H1 (cell line): ENCODE results near the gene GPX6. TPM values are rescaled to one million over a fixed set of nuclear protein-coding genes. Genes with fewer than 3 reads are reported as not detected.
A peak's percentile ranks its signal among the peaks of the same experiment; 100 is the strongest.

Experiments
- BCL11A ChIP-seq, 2 experiments: IDR thresholded peaks; one replicate each; pipeline ENCODE4 v1.6.1; 2011; ENCODE audit warnings: low read depth in 2 of 2, low read length in 2 of 2, mild to moderate bottlenecking in 2 of 2
- CHD1 ChIP-seq: IDR thresholded peaks from 2 replicates; pipeline ENCODE4 v1.6.1; 2012; ENCODE audit warnings: low read depth, low read length, improper control_type of control experiment
- CHD2 ChIP-seq: IDR thresholded peaks from 2 replicates; pipeline ENCODE4 v1.6.1; 2012; ENCODE audit warnings: low read length, improper control_type of control experiment
- CREB1 ChIP-seq: IDR thresholded peaks from 2 replicates; pipeline ENCODE4 v1.6.1; 2012; ENCODE audit warnings: inconsistent platforms
- EP300 ChIP-seq, 2 experiments: IDR thresholded peaks; 1 replicate in 1 of 2; 2 replicates in 1 of 2; pipeline ENCODE4 v1.6.1; 2011 to 2012; ENCODE audit warnings: low read depth in 2 of 2, low read length in 2 of 2, mild to moderate bottlenecking in 2 of 2, borderline replicate concordance in 1 of 2, inconsistent platforms in 1 of 2, moderate library complexity in 1 of 2
- EZH2 ChIP-seq: fragments of 200-600 bp; sonication (generic); IDR thresholded peaks from 2 replicates; pipeline ENCODE4 v1.7.1; 2012; ENCODE audit warnings: low read depth, mild to moderate bottlenecking, moderate library complexity, low read length, inconsistent platforms; ENCODE audit not compliant: severe bottlenecking
- NANOG ChIP-seq: IDR thresholded peaks from 2 replicates; pipeline ENCODE4 v1.6.1; 2011; ENCODE audit warnings: low read length, low read depth, mild to moderate bottlenecking, inconsistent platforms; ENCODE audit not compliant: insufficient read depth, poor library complexity, severe bottlenecking
- RAD21 ChIP-seq, 2 experiments: IDR thresholded peaks in 1 of 2; conservative IDR thresholded peaks in 1 of 2; 2 replicates each; pipeline ENCODE4 v1.6.1; 2011; ENCODE audit warnings: low read depth in 2 of 2, low read length in 2 of 2, improper control_type of control experiment in 1 of 2, inconsistent platforms in 1 of 2, mild to moderate bottlenecking in 1 of 2, moderate library complexity in 1 of 2
- SP1 ChIP-seq: IDR thresholded peaks from 2 replicates; pipeline ENCODE4 v1.6.1; 2011; ENCODE audit warnings: low read depth, low read length
- SP4 ChIP-seq: IDR thresholded peaks from 2 replicates; pipeline ENCODE4 v1.6.1; 2012; ENCODE audit warnings: low read length, inconsistent platforms
- polyA plus RNA-seq, 7 experiments: library from polyadenylated mRNA; depleted of rRNA in 3 of 7; stranded (reverse) in 5 of 7; unstranded in 2 of 7; fragments of >200 nt in 5 of 7; fragments of 200-250 nt in 2 of 7; gene quantifications; 1 replicate in 5 of 7; 2 replicates in 1 of 7; 4 replicates in 1 of 7; pipeline versions ENCODE4 v1.2.1 to v1.2.3, GENCODE V29; 2011 to 2013; ENCODE audit warnings: missing spikeins in 2 of 7, mixed read lengths in 2 of 7
- total RNA-seq: library from RNA; stranded (reverse); fragmentation: NEBNext Ultra II Directional; extraction: Animal tissue kit (Norgen Biotek cat#: 25700); gene quantifications from 2 replicates; pipeline ENCODE4 v1.2.1, GENCODE V29; 2021
- TF ChIP-seq, protein P1 (sequence below): fragments of 300-600 bp; sonication (generic); IDR thresholded peaks from 2 replicates; pipeline ENCODE4 v1.7.1; 2012; ENCODE audit warnings: low read length, moderate library complexity, mild to moderate bottlenecking, inconsistent platforms; ENCODE audit not compliant: insufficient replicate concordance

GPX6 gene
- total and polyA plus RNA-seq, 2 of the 8 experiments (the other 6 are each of a cell fraction or from before 2014, with no cell fraction given): not detected

DNA sequence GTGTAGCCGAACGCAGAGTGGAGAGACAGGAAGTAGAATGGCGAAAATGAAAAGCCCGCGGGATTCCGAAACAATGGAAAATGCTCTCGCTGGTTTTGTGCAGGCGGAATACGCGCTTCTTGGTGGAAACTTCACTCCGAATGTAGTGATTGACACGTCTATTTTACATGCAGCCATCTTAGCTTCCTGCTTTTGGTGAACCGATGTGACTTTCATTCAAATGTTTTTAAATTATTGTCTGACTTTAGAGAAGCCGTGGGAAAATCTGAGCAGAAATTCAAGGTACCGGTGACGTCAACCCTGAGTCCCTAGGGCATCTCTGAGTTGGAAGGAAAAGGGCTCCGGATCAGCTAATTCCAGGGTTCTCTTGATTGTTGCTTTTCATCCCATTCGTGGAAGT is 21.5 kb upstream of the GPX6 start (continued):
- TF ChIP-seq, protein P1, sequence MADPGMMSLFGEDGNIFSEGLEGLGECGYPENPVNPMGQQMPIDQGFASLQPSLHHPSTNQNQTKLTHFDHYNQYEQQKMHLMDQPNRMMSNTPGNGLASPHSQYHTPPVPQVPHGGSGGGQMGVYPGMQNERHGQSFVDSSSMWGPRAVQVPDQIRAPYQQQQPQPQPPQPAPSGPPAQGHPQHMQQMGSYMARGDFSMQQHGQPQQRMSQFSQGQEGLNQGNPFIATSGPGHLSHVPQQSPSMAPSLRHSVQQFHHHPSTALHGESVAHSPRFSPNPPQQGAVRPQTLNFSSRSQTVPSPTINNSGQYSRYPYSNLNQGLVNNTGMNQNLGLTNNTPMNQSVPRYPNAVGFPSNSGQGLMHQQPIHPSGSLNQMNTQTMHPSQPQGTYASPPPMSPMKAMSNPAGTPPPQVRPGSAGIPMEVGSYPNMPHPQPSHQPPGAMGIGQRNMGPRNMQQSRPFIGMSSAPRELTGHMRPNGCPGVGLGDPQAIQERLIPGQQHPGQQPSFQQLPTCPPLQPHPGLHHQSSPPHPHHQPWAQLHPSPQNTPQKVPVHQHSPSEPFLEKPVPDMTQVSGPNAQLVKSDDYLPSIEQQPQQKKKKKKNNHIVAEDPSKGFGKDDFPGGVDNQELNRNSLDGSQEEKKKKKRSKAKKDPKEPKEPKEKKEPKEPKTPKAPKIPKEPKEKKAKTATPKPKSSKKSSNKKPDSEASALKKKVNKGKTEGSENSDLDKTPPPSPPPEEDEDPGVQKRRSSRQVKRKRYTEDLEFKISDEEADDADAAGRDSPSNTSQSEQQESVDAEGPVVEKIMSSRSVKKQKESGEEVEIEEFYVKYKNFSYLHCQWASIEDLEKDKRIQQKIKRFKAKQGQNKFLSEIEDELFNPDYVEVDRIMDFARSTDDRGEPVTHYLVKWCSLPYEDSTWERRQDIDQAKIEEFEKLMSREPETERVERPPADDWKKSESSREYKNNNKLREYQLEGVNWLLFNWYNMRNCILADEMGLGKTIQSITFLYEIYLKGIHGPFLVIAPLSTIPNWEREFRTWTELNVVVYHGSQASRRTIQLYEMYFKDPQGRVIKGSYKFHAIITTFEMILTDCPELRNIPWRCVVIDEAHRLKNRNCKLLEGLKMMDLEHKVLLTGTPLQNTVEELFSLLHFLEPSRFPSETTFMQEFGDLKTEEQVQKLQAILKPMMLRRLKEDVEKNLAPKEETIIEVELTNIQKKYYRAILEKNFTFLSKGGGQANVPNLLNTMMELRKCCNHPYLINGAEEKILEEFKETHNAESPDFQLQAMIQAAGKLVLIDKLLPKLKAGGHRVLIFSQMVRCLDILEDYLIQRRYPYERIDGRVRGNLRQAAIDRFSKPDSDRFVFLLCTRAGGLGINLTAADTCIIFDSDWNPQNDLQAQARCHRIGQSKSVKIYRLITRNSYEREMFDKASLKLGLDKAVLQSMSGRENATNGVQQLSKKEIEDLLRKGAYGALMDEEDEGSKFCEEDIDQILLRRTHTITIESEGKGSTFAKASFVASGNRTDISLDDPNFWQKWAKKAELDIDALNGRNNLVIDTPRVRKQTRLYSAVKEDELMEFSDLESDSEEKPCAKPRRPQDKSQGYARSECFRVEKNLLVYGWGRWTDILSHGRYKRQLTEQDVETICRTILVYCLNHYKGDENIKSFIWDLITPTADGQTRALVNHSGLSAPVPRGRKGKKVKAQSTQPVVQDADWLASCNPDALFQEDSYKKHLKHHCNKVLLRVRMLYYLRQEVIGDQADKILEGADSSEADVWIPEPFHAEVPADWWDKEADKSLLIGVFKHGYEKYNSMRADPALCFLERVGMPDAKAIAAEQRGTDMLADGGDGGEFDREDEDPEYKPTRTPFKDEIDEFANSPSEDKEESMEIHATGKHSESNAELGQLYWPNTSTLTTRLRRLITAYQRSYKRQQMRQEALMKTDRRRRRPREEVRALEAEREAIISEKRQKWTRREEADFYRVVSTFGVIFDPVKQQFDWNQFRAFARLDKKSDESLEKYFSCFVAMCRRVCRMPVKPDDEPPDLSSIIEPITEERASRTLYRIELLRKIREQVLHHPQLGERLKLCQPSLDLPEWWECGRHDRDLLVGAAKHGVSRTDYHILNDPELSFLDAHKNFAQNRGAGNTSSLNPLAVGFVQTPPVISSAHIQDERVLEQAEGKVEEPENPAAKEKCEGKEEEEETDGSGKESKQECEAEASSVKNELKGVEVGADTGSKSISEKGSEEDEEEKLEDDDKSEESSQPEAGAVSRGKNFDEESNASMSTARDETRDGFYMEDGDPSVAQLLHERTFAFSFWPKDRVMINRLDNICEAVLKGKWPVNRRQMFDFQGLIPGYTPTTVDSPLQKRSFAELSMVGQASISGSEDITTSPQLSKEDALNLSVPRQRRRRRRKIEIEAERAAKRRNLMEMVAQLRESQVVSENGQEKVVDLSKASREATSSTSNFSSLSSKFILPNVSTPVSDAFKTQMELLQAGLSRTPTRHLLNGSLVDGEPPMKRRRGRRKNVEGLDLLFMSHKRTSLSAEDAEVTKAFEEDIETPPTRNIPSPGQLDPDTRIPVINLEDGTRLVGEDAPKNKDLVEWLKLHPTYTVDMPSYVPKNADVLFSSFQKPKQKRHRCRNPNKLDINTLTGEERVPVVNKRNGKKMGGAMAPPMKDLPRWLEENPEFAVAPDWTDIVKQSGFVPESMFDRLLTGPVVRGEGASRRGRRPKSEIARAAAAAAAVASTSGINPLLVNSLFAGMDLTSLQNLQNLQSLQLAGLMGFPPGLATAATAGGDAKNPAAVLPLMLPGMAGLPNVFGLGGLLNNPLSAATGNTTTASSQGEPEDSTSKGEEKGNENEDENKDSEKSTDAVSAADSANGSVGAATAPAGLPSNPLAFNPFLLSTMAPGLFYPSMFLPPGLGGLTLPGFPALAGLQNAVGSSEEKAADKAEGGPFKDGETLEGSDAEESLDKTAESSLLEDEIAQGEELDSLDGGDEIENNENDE: no peak
- TF ChIP-seq RAD21 (IDR thresholded peaks at IDR 0.05 in 1 of 2, conservative IDR thresholded peaks at IDR 0.05 in 1 of 2; ENCODE audit: low read depth in 2 of 2, low read length in 2 of 2) (no peak), SP4 (no peak), SP1 (no peak), CHD2 (no peak), EZH2 (no peak), EP300 (IDR thresholded peaks at IDR 0.05; ENCODE audit: borderline replicate concordance in 1 of 2, low read depth in 2 of 2, low read length in 2 of 2) (no peak), CHD1 (no peak), NANOG (no peak), CREB1 (0 out of 2 replicates have a peak, but pooled peaks have one; percentile 5), BCL11A (IDR thresholded peaks at IDR 0.05; ENCODE audit: low read depth in 2 of 2, low read length in 2 of 2) (no peak)
